Stimulated activated CD8-positive, alpha-beta memory T cell treated with anti-CD3 and anti-CD28 coated beads, Interleukin-2, amount 100 ng/mL, for 48 hours (primary cell): ENCODE data around the gene OR52K1.
"Not testable (repeated sequence)": the region's sequence is repeated elsewhere in the genome, so short reads cannot be mapped to it uniquely, and the experiment has no call there.

ENCODE experiments used
- DNase-seq, 2 donors: peaks; one replicate each; pipeline ENCODE4 v3.0.0-alpha.2; 2020; ENCODE audit warnings: low read depth in 2 of 2

OR52K1 gene

DNA sequence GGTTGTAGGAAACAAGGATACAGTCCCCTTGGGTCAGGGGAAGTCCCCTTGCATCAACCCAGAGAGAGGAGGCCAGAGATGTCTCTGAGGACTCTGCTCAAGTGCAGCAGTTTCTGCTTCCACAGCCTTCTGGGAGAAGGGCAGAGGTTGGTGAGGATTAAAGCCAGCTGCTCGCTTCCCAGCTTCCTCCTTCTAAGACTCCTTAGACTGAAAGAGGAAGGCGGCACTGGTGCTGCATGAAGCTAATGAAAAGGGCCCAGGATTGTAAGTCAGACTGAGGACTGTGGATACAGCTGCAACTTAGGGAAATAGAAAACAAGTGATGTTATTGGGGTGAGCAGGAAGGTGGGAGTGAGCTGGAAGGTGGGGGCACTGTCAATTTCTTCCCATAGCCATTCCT, at the start of gene OR52K1:
Gene OR52K1, plus strand, starts transcription at position 202 of the 400 bp plus-strand sequence. CDS start 6,255 bp downstream, outside the sequence.
- DNase-seq: no peak

DNA sequence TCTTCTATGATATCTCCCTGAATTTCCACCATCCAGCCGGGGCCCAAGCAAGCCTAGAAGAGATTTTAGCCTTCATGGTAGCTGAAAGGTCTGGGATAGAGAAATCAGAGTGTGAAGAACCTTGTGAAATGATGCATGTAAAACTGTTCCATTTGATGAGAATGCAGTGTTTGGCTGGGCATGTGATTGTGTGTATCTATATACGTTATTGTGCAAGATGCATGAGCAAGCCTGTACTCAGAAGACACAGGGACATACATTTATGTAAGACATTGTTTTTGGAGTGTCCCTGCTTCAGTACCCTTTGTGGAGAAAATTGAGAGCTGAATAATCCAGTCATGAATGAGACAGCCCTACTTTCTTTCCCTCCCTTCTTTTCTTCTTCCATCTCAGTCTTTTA, 48.6 kb upstream of the OR52K1 start:
- DNase-seq: no peak

DNA sequence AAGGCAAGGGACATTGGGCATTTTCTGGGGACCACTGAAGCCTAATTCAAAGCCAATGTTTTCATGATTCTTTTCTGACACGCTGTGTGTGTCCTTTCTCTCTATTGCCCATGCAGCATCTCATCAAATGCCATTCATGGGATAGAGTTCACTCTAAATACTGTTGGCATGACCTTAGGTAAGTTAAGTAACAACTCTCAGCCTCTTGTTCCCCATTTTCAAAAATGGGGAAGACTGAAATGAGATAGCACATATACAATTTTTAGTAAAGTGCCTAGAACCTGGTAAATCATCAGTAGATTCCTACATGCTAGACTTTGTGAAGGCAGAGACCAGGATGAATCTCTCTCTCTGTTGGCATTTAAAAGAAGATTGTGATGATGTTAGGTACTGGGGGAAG, 46.0 kb upstream of the OR52K1 start:
- DNase-seq: no peak

DNA sequence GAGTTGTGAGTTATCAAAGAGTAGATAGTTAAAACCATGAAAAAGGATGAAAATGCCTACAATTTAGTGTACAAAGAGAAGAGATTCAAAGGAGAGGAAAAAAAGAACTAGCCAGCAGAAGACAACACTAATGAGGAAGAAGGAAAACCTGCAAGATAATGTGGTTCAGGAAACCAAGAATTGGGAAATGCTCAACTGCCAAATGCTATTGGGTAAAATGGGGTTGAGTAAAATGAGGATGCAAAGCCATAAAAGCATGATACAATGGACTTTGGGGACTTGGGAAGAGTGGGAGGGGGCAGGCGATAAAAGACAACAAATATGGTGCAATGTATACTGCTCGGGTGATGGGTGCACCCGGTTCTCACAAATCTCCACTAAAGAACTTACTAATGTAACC, 40.9 kb upstream of the OR52K1 start:
- DNase-seq: no peak

DNA sequence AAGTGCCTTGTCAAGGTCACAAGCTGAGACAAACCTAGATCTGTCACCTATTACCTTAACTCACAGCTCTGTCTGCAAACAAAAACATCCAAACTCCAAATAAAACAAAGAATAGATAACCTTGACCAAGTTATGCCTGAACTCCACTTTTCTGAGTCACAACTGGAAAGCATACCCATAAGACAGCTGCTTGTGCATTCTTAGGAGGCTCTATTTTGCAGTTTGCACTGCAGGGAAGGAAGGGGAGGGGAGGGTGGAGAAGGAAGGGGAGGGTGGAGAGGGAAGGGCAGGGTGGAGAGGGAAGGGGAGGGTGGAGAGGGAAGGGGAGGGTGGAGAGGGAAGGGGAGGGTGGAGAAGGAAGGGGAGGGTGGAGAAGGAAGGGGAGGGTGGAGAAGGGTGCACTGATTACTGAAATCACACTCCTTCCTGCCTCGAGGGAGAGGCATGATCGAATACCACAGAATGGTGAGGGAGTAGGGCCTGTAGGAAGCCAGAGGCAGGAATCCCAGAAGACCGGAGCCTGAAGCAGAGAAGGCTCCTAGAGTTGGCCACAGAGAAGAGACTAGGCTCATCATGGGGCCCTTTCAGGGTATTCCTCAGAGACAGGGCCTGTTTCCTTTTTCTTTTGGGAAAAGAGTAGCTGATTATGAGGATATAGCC, 39.1 kb upstream of the OR52K1 start:
- DNase-seq: no peak

DNA sequence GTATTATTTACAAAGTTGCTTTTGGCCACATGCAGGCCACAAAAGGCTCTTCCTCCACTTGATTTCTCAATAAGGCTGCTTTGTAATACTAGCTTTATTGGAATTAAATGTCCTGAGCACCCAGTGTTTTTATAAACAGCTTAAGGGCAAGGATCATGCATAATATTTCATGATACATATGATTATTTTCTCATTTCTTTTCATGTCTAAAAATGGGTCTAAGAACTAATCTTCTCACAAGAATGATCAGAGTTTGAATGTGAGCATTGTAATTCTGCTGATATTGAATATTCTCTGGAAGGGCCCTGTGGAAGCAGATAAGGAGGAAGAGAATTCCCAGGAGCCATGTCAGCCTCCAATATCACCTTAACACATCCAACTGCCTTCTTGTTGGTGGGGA, 33.5 kb upstream of the OR52K1 start, which contains the start of gene OR52K2:
Gene OR52K2, plus strand, starts transcription at position 301 of the 400 bp plus-strand sequence. Its CDS starts 45 bp downstream, at position 346.
- no peak for DNase-seq

DNA sequence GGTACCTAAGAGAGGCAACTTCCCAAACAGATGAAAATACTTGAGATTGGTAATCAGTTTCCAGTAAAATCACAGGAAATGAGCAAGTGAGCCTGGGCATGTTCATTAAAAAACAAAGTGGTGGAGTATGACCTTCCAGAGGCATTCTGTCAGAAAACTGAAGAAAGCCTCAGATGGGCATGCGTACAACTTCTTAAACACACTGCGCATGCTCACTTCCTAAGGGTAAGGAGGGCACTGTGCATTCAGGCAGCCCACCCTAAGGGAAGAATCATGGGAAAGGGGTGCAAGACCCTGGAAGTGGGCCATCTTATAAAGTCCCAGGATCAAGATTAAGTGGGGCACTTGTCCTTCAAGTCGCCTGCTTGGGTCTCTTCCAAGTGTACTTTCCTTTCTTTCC, 29.3 kb upstream of the OR52K1 start:
- no peak for DNase-seq

DNA sequence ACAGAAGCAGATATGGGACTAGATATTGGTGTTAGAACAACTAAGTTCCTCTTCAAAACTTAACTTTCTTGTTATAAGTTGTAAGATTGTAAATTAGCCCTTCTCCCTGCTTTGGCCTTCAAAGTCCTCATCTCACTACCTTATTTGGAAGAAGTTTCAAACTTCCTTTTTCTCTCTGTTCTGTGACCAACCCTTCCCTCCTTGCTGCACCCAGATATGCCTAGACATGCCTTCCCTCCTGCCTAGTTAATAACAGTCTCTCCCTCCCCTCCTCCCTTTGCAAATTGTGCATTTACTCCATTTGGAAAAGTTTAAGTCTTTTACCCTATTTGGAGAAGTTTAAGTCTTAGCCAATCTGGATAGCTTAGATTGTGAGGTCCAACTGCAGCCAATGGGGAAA, 28.4 kb upstream of the OR52K1 start:
- DNase-seq: no peak

DNA sequence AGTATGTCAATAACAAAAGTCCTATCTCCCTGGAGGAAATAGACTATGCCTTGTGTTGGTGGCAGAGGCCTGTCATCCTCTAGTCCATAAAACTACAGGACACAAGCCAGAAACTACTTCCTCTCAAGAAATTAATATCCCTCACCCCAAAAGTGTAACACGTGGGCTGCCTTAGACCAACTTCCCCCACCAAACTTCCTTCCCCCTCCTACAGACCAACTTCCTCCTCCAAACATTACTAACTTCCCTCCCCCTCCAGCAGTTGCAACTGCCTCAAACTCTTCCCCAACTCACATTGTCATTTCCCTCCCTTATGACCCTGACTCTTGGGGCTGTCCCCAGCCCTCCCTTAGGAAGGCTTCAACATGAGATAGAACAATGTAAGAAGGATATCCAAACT, 27.0 kb upstream of the OR52K1 start:
- no peak for DNase-seq

DNA sequence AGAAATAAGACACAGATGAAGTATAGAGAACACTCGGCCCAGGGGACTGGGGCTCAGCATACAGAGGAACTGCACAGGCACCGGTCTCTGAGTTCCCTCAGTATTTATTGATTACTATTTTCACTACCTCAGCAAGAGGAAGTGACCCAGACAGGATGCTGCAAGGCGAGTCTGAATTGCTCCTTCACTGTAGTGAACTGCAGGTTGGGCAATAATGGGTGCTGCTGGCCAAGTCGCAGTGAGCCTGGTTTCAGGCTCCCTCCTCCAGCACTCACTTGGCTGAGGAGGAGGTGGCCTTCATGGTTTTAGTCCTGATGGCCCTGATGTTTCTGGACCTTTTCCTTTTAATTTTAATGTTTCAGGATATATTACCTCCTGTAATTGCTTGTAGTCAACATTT, 22.9 kb upstream of the OR52K1 start:
- DNase-seq: no peak

DNA sequence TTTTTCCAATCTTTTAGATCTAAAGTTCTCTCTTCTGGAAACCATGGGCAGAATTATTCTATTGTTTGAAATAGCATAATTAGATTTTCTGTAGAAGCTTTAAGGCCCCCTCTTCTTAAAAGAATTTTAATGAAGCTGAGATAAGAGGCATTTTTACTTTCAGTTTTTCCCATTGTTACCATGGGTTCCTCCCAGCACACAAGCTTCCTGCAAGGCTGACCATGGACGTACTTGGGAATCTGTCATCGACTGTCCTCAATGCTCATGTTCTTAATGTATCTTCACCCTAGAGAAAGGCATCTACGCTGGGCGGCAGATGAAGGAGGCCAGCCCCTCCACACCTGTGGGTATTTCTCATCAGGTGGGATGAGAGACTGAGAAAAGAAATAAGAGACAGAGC, 22.3 kb upstream of the OR52K1 start:
- no peak for DNase-seq

DNA sequence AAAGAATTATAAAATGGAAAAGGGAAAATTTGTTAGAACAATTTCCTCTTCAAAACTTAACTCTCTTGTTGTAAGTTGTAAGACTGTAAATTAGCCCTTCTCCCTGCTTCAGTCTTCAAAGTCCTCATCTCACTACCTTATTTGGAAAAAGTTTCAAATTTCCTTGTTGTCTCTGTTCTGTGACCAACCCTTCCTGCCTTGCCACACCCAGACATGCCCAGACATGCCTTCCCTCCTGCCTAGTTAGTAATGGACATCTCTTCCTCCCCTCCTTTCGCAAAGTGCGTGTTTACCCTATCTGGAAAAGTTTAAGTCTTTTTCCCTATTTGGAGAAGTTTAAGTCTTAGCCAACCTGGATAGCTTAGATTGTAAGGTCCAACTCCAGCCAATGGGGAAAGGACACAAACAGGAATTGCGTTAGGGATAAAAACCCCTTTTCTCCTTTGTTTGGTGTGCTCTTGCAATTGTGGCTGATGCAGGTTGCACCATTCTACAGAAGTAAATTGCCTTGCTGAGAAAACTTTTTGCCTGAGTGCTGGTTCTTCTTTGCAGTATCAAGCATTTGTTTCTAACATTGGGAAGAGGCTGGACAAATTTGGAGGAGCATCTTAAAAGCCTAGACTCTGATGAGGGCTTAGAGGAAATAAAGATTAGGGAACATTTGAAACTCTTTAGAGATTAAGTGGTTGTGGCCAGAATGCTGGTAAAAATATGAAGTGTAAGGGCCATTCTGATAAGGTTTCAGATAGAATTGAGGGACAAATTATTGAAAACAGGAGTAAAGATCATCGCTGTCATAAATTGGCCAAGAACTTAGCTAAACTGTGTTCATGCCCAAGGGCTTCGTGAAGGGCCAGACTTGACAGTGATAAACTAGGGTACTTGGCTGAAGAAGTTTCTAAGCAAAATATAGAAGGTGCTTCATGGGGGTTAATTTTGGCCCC, 18.0 kb upstream of the OR52K1 start:
- DNase-seq: no peak

DNA sequence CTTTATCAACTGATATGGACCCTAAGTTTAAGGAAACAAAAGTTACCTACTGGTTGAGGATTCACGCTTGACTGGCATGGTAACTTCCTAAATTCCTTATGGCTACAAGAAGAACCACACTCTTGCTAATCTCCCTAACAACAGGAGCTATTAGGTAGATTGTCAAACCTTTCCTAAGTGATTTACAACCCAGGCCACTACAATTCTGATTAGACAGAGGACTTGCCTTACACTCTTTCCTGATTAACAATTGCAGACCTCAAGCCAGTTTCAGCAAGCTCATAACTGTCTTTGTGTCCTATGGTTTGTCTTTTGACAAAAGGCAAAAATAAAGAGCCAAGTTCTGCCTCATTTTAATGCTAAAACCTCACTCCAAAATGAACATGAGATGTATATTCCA, 17.0 kb upstream of the OR52K1 start:
- DNase-seq: no peak

DNA sequence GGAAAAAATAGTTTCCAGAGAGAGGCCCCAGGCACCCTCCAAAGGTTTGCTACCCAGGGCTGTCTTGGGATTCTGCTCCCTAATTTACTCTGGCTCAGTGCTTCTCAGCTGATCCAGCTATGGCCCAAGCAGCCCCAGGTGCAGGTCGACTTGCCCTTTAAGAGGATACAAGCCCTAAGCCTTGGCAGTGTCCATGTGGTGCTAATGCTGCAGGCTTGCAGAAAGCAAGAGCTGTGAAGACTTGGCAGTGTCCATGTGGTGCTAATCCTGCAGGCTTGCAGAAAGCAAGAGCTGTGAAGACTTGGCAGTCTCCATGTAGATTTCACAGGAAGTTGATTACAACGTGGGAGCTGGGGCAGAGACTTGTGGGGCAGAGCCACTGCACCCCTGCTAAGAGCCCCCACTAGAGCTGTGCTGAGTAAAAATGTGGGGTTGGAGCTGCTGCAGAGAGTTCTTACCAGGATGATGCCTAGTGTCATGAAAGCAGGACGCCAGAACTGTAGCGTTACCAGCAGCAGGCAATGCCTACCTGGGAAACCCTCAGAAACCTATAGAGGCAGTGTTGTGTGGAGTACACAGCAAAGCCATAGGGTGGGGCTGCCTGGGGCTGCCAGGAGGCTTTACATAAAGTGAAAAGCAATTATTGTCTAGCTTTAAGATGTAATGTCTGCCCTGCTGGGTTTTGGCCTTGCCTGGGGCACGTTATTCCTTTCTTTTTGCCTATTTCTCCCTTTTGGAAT, 16.1 kb upstream of the OR52K1 start:
- DNase-seq: no peak

DNA sequence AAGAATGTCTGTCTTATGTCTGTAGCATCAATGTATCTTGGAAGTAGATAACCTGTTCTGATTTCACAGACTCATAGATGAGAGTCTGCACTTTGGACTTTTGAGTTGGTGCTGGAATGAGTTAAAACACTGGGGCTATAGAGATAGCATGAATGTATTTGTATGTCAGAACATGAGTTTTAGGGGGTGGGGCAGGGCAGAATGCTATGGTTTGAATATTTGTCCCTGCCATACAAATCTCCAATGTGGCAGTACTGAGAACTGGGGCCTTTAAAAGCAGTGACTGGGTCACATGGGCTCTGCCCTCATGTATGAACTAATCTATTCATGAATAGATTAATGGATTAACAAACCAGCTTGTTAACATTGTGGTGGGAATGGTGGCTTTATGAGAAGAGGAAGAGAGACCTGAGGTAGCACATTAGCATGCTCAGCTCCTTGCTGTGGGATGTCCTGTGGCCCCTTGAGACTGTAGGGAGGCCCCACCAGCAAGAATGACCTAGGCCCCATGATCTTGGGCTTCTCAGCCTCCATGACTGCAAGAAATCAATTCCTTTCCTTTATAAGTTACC, 15.5 kb upstream of the OR52K1 start:
- no peak for DNase-seq

DNA sequence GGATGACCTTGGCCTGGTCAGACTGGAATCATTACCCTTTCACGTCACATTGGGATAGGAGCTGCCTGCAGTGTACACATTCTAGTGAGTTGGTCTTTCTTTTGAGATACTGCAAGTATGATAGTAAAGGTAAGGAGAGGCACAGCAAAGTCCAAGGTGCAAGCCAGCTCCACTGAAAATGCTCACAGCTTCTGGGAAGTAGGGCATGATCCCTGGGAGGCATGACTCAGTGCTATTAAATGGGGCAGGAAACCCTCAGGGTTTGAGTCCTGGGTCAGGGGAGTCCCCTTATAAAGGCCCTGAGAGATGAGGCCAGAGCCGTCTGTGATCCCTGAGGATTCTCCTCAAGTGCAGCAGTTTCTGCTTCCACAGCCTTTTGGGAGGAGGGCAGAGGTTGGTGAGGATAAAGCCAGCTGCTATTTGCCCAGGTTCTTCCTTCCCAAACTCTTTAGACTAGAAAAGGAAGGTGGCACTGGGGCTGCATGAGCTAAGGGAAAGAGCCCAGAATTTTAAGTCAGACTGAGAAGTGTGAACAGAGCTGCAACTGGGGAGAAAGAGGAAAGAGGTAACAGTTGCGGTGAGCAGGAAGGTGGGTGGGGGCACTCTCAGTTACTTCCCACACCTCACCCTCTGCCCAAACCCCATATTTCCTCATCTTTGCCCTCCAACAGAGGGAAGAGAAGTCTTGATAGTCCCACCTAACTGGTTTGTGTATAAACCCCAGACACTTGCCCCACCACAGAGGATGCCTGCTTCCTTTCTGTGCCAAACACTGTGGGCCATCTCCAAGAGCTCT, 14.4 kb upstream of the OR52K1 start:
- no peak for DNase-seq

DNA sequence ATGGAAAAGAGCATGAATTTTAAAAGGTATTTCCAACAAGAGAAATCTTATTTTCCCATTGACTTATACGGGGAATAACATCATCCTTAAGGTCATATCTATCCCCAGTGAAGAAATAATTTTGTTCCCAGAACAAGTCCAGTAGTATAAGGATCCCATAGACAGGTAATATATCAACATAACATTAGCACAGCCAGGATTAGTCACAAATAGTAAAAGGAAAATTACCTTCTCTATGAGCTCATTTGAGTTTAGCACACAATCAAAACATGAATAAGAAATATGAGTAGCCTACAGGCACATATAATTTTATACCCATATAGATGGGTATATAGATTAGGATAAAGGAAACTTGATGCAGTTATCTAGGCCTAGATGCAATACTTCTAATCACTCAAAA, 2.8 kb upstream of the OR52K1 start:
- DNase-seq: no peak

DNA sequence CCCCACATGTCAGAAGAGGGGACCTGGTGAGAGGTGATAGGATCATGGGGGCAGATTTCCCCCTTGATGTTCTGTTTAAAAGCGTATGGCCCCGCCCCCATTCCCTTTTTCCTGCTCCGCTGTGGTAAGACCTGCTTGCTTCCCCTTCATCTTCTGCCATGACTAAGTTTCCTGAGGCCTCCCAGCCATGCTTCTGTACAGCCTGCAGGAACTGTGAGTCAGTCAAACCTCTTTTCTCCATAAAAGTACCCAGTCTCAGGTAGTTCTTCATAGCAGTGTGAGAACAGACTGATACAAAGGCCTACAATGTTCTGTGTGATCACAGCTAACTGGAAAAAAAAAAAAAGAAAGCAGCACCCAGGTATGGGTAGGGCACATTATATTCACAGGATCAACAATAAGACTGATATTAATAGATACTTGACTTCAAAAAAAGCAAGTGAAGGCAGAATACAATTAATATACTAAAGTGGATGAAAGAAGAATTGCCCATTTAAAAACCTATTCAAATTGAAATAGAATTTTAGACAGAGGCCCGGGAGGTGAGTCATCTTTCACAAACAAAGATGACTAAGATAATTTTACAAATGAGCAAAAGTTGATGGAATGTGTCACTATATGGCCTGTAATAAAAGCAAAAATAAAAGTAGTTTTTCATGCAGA, 1.7 kb upstream of the OR52K1 start:
- no peak for DNase-seq

DNA sequence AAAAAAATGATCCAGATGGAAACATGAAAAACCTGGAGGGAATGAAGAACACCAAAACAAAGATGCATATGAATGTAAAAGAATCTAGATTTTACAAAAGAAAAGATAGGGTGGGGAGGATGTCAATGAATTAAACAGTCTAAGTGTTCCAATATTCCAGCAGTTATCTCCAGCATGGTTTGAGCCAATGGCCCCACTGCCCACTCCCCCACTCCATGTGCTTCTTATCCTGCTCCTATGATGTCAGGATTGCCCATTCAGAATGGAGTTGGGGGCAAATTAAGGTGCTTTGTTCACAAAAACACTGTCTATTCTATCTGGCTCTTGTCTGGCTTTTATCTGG, 1.2 kb upstream of the OR52K1 start:
- no peak for DNase-seq

DNA sequence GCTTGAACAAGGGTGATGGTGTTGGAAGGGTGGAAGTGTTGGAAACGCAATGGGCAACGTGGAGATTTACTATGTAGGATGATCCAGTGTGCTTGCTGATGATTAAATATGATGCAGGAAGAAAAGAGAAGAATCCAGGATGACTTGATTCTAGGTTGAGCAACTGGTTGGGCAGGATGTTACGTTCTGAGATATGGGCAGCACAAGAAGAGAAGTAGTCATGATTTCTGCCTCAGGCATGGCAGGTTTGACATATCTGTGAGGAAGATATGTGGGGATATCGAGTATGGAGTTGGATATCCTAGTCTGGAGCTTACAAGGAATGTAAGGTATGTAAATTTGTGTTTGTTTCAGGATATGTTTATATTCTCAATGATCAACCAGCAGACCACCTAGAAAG, 1.9 kb downstream of the OR52K1 start:
- no peak for DNase-seq

DNA sequence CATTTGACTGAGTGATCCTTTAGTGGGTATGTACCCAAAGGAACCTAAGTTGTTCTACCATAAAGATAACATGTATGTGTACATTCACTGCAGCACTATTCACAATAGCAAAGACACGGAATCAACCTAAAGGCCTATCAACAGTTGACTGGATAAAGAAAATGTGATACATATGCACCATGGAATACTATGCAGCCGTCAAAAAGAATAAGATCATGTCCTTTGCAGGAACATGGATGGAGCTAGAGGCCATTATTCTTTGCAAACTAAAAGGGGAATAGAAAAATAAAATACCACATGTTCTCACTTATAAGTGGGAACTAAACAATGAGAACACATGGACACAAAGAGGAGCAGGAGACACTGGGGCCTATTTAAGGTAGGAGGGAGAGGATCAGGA, 9.0 kb downstream of the OR52K1 start:
- DNase-seq: not testable (repeated sequence)
